GM18498 (cell line): ENCODE results near the gene SLC41A3.
"Not testable (repeated sequence)": the region's sequence is repeated elsewhere in the genome, so short reads cannot be mapped to it uniquely, and the experiment has no call there.

Experiments used
- ATAC-seq: cut with Tn5 transposase; IDR thresholded peaks from one replicate; pipeline ENCODE4 v1.9.1; 2021; ENCODE audit warnings: mild to moderate bottlenecking, moderate library complexity; ENCODE audit not compliant: unreplicated experiment

Gene SLC41A3

DNA sequence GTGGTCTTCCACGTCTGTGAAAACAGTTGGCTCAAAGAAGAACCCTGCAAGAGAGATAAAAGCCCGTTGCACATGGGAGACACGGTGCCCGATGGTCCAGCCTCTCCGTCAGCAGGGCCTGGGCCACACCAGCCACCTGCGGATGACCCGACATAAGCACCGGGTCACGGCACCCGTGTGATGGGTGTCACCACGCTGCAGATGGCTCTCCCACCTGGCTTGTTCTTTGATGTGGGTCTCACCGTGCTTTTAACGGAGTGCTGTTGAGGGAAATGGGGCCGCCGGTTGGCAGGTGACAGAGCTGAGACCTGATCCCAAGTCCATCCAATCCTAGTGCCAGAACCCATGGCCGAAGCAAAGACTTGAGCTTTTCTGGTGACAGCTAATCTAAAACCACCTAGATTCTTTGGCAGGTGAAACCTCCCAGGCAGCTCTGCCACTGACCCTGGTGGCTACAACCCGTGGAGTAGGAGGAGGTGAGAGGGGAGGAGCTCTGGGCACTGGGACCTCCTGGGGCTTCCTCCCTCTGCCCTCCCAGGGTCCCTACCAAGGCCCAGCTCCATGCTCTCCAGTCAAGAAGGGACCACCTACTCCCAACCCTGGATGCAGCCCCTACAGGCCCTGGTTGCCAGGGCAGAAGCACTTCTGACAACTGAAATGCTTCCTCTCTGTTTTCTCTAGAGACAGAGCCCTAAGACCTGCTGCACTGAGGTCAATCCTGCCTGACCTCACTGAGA, 23.4 kb upstream of the SLC41A3 start:
- no peak for ATAC-seq

- no peak for ATAC-seq
These were observed 22.6 kb upstream of the SLC41A3 start for GRCh38 chr3:126106336-126107202.

GRCh38 chr3:126105691-126106187, 21.8 kb upstream of the SLC41A3 start:
- ATAC-seq = no peak

DNA sequence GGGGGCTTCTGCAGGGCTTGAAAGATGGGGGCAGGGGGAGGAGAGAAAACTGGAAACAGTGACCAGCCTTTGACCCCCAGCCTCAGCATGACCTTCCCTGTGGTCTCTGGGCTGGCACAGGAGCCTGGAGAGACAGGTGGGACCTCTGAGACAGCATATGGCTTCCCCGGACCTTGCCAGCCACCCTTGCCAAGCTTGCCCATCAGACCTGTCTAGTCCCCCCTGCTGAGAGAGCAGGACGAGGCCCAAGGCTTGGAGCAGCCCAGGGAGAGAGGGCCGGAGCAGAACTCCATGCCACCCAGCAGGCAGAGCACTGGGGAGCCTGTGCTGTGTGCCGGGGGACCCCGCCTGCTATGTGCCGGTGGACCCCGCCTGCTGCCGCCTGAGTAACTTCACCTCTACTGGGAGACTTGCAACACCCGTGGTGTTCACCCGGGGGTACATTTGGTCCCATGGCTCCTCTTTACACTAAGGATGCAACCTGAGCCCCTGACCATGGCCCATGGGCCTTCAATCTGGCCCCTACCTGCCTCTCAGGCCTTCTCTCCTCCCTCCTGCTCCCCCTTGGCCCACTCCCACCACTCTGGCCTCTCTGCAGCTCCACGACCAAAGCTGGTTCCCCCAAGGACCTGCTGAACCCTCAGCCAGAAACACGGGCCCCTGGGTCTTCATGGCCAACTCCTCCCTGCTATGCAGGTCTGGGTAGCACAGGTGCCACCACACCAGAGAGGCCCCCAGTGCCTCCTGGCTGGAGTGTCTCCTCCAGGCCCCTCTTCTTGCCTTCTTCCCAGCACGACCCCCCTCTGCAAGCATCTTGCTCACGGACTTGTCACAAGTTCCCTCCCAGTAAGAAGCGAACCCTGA, 21.1 kb upstream of the SLC41A3 start:
- no peak for ATAC-seq

DNA sequence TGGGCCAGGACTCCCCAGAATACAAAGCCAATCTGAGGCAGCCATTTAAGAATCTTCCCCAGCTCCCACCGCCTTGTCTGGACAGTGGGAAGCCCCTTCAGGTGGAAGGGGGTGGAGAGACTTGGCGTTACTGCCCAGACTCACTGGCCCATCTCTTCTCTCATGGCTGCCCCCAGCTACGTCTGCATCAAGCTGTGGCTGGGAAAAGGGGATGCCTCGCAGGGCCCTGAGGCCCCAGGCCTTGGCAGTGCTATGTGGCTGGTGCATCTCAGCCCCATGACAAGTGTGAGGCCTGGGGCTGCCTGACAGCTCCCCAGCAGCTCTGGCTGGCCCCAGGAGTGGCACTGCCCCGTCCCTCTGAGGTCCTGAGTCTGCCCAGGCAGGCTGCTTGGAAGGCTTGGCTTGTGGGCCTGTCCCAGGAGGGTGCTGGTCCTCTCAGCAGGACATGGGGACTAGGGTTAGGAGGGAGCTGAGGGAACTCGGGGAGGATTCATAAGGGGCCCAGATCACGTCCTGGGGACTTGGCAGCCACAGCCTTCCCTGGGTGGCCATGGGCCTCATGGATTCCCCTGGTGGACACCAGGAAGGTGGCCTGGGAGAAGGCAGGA, 20.2 kb upstream of the SLC41A3 start:
- ATAC-seq = no peak

- ATAC-seq = no peak
These were observed 19.4 kb upstream of the SLC41A3 start for GRCh38 chr3:126103121-126104027.

DNA sequence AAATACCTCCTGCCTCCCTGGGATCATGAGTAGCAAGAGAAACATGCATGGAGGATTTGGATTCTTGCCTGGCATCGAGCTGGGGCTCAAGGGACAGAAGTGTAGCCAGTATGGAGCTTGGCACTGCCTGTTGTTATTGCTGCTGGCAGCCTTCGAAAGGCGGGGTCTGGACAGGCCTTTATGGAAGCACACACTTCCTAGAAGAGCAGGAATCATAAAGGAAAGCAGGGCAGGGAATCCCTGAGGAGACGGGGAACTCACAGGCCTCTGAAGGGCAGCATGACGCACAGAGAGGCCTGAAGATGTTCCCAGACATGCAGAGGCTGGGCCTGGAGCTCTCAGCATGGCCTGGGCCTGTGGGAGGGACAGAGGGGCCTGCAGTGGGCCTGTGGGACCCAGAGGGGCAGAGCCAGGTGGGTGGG, 18.6 kb upstream of the SLC41A3 start:
- no peak for ATAC-seq

DNA sequence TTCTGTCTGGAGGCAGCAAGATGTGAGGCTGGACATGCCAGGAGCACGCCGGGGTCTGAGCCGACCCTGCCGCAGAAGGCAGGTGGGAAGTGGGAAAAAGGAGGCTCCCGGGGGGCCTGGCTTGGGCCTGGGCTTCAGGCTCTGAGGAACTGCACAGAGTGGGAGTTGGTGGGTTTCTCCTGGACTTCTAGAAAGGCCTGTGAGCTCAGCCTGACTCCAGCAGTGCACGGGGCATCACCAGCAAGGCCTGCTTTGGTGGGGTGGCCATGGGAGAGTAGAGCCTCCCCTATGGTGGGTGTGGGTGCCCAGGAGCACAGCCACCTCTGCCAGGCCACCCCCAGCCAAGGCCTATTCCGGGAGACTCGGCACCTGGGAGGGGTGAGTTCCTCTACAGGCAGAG, 18.1 kb upstream of the SLC41A3 start:
- ATAC-seq = no peak

GRCh38 chr3:126101521-126101982, 17.6 kb upstream of the SLC41A3 start:
- ATAC-seq = no peak

GRCh38 chr3:126100634-126101301, 16.8 kb upstream of the SLC41A3 start:
- ATAC-seq = no peak

GRCh38 chr3:126100269-126100633, 16.3 kb upstream of the SLC41A3 start:
- ATAC-seq = no peak

- no peak for ATAC-seq
These were observed 14.5 kb upstream of the SLC41A3 start for GRCh38 chr3:126098391-126098858.

DNA sequence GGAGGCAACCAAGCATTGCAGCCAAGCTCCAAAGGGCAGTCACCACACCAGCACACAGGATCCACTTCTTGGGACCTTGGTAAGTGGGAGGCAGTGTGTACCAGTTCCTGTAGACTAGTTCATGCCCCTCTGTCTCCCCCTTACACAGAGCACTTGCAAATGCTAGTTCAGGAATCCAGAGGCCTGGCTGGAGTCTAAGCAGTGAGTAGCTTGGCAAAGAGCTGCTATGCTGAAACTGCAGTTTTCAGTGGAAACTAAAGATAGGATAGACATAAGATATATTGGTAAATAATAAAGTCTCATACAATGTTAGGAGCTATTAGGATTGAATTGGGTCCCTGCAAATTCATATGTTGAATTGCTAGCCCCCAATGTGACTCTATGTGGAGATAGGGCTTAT, 13.9 kb upstream of the SLC41A3 start:
- ATAC-seq = no peak

DNA sequence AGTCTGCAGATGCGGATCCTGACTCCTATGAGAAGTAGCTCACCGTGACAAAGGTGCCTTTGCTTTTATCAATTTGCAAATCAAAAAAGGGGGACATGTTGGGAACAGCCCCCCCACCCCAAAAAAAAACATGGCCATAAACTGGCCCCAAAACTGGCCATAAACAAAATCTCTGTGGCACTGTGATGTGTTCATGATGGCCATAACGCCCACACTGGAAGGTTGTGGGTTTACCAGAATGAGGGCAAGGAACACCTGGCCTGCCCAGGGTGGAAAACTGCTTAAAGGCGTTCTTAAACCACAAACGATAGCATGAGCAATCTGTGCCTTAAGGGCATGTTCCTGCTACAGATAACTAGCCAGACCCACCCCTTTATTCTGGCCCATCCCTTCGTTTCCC, 12.3 kb upstream of the SLC41A3 start:
- not testable (repeated sequence) for ATAC-seq

DNA sequence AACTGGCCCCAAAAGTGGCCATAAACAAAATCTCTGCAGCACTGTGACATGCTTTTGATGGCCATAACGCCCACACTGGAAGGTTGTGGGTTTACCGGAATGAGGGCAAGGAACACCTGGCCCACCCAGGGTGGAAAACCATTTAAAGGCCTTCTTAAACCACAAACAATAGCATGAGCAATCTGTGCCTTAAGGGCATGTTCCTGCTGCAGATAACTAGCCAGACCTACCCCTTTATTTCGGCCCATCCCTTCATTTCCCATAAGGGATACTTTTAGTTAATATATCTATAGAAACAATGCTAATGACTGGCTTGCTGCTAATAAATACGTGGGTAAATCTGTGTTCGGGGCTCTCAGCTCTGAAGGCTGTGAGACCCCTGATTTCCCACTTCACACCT, 8.2 kb upstream of the SLC41A3 start:
- not testable (repeated sequence) for ATAC-seq

- ATAC-seq = no peak
These were observed 3.7 kb upstream of the SLC41A3 start for GRCh38 chr3:126087552-126088175.

DNA sequence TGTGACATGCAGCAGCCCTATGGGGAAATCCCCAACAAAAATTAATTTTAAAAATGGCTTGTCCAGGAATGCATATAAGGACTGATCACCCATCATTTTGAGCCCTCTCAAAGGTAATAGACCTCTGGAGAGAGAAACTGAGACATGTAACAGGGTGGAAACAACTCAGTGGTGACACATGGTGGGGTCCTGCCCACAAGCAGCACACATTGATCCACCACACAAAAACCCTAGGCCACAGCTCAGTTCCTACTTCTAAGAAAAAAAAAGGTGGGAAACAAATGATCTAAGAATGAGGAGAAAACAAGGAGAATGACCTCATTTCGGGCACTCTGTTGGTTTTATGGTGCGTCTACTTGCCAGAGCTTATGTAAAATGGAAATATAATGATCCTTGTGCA, 1.9 kb upstream of the SLC41A3 start:
- ATAC-seq = no peak

GRCh38 chr3:126085276-126085675, 1.4 kb upstream of the SLC41A3 start:
- no peak for ATAC-seq
